Amygdala (tissue), 56 donors: ENCODE data around the gene SCAMP5.

Experiments used
- DNase-seq, 56 donors: peaks; one replicate each; lab custom pipeline; 2025; lab: John Stamatoyannopoulos, UW

SCAMP5 gene, protein sequence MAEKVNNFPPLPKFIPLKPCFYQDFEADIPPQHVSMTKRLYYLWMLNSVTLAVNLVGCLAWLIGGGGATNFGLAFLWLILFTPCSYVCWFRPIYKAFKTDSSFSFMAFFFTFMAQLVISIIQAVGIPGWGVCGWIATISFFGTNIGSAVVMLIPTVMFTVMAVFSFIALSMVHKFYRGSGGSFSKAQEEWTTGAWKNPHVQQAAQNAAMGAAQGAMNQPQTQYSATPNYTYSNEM

DNA sequence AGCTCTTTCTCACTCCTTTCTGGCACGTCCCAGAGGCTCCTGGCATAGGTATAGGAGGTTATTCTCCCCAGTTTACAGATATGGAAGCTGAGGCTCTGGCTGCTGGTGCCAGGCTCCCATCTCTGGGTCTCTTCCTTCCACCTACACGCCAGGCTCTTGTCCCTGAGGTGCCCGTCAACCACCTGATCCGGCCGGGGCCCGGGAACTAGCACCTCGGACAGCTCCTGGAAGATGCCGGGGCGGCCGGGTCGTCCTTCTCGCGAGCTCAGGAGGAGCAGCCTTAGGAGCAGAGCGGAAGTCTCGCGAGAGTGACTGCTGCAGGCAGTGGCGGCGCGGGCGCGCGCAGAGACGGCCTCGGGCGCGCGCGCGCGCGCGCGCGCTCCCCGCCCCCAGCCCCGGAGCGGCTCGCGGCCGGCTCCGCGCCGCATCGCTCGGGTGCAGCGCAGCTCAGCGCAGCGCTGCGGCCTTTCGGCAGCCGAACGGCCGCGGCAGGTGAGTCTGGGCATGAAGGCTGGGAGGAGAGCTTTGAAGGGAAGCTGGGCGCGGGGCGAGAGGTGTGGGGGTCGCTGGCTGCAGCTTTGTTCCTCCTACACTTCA is at the start of gene SCAMP5:
SCAMP5 (plus strand) TSS at position 382 of the 597 bp plus-strand sequence. CDS start 16,277 bp downstream, outside the sequence.
- peak; percentile 36 to 96 (median 87) for DNase-seq

DNA sequence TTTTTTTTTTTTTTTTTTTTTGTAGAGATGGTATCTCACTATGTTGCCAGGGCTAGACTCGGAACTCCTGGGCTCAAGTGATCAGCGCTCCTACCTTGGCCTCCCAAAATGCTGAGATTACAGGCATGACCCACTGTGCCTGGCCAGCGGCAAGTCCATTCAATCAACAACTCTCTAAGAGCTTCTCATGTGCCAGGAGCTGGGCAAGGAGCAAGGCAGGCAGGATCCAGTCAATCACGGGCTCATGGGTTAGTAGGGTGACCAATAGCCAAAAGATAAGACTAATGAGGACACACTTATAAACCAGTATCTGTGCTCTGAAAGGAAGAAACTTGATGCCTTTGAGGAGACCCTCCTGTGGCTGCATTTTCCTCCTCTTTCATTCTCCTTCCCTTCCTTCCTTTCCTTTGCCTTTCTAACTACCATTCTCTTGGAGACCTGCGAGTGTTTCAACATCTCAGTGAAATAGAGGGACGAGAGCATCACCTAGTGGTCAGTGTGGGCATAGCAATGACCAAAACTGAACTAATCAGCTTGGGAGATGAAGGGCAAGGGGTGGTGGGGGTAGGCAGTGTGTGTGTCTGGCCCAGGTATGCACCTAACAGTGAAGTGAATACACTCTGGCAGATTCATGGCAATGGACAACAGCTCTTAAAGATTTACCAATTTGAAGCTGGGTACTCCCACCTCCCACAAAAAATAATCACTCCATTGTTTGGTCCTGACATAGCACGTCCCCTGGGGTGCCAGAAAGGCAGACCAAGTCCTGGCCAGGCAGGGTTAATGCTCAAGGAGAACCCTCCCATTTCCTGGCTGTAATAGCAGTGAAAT is 45.1 kb upstream of the SCAMP5 start:
- DNase-seq: peak in 45 of 56 donors; percentile 9 to 91 (median 46)

DNA sequence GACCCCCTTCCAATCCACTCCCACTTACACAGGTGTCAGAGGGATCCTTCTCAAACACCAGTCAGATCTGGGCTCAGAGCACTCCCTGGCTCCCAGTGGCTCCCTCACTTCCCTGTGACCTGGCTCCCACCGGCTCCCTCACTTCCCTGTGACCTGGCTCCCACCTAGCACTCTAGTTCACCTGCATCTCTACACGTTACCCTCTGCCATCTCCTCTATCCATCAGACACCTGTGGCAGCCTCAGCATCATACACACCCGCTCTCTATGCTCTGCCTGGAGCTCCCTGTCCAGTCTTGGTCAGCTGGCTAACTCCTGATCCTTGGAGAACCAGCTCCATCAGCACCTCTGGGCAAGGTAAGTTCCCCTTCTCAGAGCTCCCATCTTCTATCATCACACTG is 44.4 kb upstream of the SCAMP5 start:
- DNase-seq: no peak

DNA sequence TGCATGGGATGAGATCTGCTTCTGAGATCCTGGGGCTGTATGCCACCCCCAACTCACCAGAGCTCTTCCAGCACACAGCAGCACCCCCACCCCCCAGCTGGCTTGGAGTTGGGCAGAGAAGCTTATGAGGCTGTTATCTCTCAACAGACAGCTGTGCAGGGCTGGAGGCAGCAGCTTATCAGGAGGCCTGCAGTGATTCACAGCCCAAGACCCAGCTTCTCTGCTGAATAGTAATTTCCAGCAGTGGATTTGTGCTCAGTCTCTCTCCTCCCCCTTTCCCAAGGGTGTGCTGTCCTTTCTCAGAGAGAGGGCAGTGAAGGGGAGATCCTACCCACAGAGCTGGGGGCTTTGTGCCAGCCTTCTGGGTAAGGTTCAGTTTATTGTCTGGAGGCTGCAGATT is 40.8 kb upstream of the SCAMP5 start:
- DNase-seq: no peak

DNA sequence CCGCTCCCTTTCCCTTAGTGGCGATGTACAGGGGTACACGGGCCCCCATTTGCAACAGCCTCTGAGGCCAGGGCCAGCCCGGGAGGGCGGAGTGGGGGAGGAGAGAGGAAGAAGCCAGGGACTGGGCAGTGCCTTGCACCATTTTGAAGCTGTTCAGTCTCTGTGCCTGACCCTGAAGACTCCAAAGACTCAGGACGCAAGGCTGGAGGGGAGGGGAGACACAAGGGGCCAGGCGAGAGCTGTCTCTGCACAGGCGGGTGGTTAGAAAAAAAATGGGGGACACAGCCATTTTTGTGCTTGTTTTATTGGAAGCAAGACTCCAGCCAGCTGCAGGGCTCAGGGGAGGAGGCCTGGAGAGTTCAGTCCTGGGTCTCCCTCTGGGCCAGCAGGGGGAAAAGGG is 40.3 kb upstream of the SCAMP5 start:
- no peak for DNase-seq

DNA sequence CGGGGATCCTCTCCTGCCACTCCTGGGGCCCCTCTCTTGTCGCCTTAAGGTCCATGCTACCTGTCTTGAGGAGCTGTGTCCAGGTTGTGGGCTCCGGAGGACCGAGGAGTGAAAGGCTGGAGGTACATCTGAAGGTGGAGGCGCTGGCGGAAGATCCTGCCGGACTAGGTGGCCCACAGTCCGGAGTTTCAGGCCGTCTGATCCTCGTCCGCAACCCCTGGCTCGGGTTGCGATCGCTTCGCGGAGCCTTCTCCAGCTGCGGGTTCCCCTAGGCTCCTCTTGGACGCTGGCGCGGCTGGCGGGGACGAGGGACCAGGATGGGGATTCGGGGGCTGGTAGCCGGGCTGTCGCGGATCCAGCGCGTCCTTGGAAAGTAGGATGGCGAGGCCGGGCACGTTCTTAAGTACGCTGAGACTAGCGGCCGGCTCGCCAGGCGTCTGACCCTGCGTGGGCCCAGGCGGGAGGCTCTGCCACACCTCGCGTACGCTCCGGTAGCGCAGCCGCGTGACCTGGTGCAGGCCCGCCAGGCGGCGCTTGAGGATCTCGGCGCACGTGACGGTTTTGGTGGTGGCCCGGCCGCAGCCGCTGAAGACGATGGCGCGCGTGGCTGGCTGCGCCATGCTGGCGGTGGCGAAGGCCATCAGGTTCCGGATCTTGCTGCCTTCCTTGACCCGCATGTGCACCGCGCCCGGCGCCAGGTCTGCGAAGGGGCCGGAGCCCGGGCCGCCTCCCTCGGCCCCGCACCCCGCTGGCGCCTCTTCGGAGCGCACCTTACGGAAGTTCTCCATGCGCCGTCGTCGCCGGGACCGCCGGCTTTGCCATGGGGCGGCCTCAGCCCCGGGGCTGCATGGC is 39.3 kb upstream of the SCAMP5 start:
- DNase-seq: peak in 33 of 56 donors; percentile 7 to 66 (median 38)

DNA sequence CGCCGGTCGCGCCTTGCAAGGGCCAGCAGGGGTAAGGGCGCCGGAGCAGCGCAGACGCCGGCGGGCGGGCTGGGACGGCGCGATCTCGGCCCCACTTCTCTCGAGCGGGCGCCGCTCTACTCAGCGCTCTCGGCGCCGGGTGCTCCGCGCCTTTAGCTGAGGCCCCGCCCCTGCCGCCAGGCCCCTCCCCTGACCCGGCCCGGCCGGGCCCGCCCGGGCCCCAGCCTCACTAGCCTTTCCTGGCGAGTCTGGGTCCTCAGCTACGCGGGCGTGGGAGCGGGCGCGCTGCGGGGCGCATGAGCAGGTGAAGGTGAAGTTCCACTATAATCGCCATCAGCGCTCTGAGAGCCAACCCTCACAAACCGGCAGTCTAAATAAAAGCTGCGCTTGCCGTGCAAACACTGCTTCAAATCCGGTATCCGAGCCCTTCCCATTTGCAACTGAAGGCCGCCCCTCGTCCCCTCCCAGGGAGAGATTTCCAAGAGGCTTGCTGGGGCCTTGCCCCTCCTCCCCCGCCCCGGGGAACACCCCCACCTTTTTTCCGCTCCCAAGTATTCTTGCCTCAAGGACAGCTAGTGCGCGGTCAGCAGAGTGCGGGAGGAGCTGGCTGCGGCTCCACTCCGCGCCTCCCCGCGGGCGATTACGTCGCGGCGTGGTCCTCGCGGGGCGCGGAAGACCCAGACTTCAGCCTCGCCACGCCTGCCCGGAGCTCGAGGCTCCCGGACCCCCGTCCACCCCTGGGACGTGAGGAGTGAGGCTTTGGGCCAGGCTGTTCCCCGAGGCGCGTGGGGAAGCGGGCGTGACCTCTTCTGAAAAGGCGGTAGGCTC is 38.5 kb upstream of the SCAMP5 start, which contains the start of gene RPP25:
RPP25 (minus strand) TSS at position 125 of the 828 bp plus-strand sequence. CDS start 189 bp downstream, outside the sequence.
- DNase-seq: peak in 38 of 56 donors; percentile 14 to 68 (median 39)

DNA sequence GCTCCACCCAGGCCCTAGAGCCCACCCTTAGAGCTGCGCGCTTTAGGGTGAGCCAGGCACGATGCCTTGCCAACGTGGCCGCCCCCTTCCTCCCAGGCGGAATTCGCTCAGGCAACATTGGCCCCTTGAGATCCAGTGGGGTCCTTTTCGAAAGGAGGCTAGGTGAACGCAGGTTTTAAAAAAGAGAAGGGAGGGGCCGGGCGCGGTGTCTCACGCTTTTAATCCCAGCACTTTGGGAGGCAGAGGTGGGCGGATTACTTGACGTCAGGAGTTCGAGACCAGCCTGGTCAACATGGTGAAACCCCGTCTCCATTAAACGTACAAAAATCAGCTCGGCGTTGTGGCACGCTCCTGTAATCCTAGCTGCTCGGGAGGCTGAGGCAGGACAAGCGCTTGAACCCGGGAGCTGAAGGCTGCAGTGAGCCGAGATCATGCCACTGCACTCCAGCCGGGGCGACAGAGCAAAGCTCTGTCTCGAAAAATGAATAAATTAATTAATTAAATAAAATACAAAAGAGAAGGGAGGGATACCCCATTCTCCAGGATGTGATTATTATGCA is 37.8 kb upstream of the SCAMP5 start:
- DNase-seq: no peak

DNA sequence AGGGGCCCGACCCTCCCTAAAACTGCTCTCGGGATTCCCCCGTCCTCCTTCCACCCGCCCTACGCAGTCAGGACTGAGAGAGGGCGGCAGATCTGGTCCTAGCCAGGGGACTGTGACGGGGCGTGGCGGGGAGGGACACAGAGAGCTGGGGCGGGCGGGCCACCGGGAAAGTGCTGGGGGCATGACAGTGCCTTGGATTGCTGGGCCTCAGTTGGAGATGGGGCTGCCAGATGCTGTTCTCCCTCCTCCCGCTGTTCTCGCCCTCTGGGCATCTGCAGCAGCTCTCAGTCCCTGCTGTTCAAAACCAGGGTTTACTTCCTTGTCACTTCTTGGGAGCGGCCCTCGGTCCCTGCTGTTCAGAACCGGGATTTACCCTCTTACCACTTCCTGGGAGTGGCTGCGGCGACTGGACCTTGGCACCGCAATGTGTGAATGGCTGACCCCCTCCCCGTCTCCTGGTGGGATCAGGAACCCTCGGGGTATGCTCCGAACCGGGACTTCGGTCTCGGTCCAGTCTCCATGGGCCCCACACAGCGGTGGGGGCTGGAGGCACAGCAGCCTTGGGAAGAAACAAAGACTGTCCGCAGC is 36.9 kb upstream of the SCAMP5 start:
- peak in 1 of 56 donors; percentile 10 for DNase-seq

DNA sequence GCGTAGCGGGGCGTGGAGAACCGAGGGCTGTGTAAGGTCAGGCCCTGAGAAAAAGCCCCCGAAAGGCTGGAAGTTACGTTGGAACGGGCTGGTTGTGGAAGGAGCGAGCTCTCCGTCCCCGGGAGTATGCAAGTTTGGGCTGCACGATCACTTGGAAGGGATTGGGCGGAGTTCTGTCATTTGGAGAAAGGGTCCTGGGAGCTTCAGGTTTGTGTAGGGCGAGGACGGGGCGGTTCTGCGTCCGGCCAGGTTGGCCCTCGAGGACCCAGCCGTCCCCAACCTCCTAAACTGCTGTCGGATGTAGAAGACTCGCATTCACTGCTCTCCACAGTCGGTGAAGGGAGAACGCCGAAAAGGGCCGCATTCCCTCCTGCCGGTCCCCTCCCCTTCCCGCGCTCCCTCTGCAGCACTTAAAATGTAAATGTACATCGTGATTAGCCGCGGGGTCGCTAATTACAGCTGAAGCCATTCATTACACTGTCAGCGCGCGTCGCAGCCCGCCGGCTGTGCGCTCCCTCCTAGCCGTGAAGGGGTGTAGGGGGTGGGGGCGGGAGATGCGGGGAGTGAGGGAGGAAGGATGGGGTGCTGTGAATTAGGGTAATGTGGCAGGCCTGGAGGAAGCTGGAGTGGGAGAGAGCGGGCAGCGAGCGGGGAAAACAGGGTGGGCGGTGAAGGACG is 36.3 kb upstream of the SCAMP5 start:
- DNase-seq: no peak

DNA sequence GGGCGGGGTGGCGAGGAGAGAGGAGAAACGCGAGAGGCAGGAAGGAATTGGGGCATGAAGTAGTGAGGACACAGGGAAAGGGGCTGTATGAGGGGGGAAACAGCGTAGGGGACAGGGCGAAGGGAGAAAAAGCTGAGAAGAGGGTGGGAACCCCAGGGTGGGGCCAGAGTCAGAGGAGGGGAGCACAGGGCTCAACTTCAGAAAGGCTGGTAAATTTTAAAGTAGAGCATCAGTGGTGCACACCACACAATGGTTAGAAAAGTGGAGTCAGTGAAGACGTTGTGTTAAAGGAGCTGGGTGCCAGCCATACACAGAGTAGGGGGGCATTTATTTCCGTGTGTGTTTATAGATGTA is 35.8 kb upstream of the SCAMP5 start:
- no peak for DNase-seq

DNA sequence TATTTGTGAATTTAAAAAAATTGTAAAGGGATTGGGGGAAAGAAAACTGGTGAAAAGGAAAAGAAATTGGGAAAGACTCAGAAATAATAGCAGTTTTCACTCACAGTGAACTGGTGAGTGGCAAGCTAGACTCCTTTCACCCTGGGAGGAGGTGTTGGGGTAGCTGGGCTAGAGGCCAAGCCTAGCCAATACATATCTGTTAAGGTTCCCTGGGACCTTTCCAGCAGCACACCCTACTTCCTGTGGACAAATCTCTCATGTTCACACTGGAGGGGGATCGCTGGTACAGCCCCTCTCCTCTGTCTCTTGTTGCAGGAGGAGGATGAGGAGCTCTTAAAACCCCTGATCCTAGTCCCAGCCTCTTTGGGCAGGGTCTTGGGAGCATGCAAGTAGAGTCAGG is 35.1 kb upstream of the SCAMP5 start:
- DNase-seq: no peak

DNA sequence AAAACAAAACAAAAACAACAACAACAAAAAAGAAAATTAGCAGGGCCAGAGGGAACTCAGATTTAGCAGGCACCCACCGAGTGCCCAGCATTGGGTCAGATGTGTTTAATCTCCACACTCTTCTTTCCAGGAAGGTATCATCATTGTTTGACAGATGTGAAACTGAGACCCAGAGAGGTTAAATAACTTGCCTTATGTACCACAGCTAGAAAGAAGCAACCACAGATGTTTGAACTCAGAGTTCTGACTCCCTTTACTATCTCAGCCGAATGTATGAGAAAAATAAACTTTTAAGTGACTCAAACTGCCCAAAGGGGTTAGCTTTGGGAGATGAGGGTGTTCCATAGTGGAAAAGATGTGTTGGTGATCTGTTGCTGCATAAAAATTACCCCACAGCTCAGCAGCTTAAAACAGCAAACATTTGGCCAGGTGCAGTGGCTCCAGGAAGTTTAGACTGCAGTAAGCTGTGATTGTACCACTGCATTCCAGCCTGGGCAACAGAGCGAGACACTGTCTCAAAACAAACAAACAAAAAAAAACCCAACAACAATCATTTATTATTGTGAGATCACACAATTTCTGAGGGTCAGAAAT is 34.3 kb upstream of the SCAMP5 start:
- DNase-seq: no peak

DNA sequence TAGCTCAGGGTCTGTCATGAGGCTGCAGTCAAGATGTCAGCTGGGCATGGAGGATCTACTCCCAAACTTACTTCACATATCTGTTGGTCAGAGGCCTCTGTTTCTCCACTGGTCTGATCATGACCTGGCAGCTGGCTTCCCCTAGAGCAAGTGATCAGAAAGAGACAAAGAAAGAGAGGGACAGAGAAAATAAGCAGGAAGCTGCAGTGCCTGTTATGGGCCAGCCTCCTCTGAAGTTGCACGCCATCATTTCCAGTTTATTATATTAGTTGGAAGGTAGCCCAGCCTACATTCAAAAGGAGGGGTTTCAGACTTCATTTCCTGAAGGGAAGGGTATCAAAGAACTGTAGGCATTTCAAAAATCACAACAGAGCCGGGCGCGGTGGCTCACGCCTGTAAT is 33.7 kb upstream of the SCAMP5 start:
- no peak for DNase-seq

DNA sequence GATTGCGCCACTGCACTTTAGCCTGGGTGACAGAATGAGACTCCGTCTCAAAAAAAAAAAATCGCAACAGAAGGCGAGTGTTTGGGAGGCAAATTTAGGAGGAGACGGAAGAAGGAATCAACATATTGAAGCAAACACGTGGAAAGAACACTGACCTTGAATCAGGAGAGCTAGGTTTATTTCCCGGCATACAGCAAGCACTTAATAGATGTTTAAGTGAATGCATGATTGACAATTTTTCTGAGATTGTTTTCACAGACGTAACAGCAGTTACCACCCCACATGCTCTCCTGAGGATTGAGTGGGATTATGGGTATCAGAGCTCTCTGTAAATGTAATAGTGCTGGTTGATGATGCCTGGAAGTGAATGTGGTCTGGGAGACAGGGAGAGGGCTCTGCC is 33.1 kb upstream of the SCAMP5 start:
- DNase-seq: no peak

DNA sequence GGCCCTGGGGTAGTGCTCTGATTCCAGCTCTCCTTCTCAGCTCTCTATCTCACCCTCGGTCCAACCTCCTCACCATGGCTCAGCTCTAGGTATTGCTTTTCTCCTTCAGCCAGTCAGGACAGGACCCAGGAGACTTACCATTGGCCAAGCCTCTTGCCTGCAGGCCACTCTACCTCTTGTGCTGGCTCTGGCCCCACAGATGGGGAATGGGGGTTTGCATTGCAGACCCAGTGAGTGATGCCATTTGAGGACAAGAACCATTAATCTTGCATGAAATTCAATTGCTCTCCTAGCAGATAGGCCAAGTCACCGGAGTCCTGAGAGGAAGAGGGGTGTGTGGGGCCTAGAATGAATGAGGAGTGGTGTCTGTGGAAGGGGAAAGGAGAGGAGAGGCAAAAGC is 32.7 kb upstream of the SCAMP5 start:
- no peak for DNase-seq

DNA sequence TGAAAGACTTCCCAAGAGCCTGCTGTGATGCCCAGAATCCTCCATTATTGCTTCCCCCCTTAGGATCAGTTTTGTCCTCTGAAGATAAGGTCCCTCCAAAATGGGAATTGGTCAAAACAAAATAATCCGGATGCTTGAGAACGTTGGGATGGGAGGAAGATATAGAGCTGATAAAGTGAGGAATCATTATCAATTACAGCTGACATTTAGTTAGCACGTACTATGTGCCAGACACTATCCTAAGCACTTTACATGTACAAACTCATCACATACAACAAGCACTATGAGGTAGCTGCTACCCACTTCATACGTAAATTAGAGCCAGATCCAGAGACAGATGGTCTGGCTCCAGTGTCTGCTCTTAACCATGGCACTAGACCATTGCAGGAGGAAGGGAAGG is 32.1 kb upstream of the SCAMP5 start:
- DNase-seq: no peak

DNA sequence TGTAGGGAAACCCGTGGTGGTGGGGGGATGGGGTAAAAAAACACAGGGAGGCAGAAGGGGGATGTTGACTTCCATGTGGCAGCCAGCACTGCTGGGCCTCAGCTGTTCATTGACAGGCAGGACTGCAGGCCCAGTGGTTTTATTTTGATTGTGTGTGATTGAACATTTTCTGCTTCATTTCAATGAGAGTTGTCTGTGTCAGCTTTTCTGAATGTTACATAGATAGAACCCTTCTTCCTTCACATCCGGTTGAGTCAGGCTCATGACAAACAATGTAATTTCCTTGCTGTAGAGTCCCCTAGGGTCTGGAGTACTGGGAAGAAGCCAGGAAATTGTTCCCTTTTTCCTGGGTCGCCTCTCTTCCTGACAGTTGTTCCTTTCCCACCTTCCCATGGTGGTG is 30.6 kb upstream of the SCAMP5 start:
- no peak for DNase-seq
